Ovary (tissue), 9 donors: ENCODE measurements around the gene LYL1. TPM values are rescaled to one million over a fixed set of nuclear protein-coding genes. Genes with fewer than 3 reads are reported as not detected.
A peak's percentile ranks its signal among the peaks of the same experiment; 100 is the strongest.

ENCODE experiments used
- DNase-seq, 5 donors: peaks; one replicate each; pipeline ENCODE4 v3.0.0-alpha.2; 2019 to 2020
- H3K27ac ChIP-seq, 2 donors: fragments of 200-600 bp; one replicate each; pipeline versions ENCODE4 v1.5.1 to v1.8.0; 2019 to 2022
- H3K27me3 ChIP-seq: fragments of 200-600 bp; one replicate; pipeline ENCODE4 v1.8.0; 2022
- H3K36me3 ChIP-seq: fragments of 200-600 bp; sonication (generic); one replicate; pipeline ENCODE4 v1.5.1; 2019
- H3K4me1 ChIP-seq: one replicate; pipeline ENCODE4 v1.8.1; 2013; ENCODE audit warnings: mild to moderate bottlenecking, moderate library complexity; ENCODE audit not compliant: insufficient read depth
- H3K4me3 ChIP-seq: fragments of 200-600 bp; sonication (generic); one replicate; pipeline ENCODE4 v1.5.1; 2017
- H3K9me3 ChIP-seq, 2 donors: fragments of 200-600 bp in 1 of 2; sonication (generic) in 1 of 2; one replicate each; pipeline versions ENCODE4 v1.5.1 to v1.8.1; 2013 to 2019; ENCODE audit warnings: mild to moderate bottlenecking in 1 of 2, moderate library complexity in 1 of 2
- CTCF ChIP-seq, 3 donors: fragments of 450-650 bp in 2 of 3; fragments of 200-600 bp in 1 of 3; IDR thresholded peaks; one replicate each; pipeline versions ENCODE4 v1.5.1 to v1.8.0; 2016 to 2022; ENCODE audit warnings: antibody characterized with exemption in 3 of 3, mild to moderate bottlenecking in 1 of 3
- EP300 ChIP-seq: sonication (generic); formaldehyde crosslinking; IDR thresholded peaks from one replicate; pipeline ENCODE4 v1.6.1; 2017; ENCODE audit warnings: antibody characterized with exemption
- POLR2A ChIP-seq: fragments of 450-650 bp; IDR thresholded peaks from one replicate; pipeline ENCODE4 v1.6.1; 2017; ENCODE audit warnings: antibody characterized with exemption, mild to moderate bottlenecking, moderate library complexity
- WGBS, 3 donors: extraction: QIAGEN DNeasy Blood & Tissue Kit in 1 of 3; methylation state at CpG; one replicate each; pipeline versions ENCODE4 v1.1.5 to v1.1.7; 2013 to 2017; 5-methylcytosine and 5-hydroxymethylcytosine counted together
- intact Hi-C, 4 donors: fragments of 100-400 bp; cut with DNase I; formaldehyde crosslinking; loops; one replicate each; pipeline versions ENCODE4 v1.11.0 to v1.15.1; 2022 to 2023
- polyA plus RNA-seq, 2 donors: library from polyadenylated mRNA; stranded (reverse); fragments of 200-250 nt in 1 of 2; fragments of 350-450 nt in 1 of 2; fragmentation: Illumina TruSeq in 1 of 2; extraction: RNeasy Lipid Tissue Mini Kit (QIAGEN cat#74804) in 1 of 2; gene quantifications; one replicate each; pipeline ENCODE4 v1.2.3, GENCODE V29; 2013 to 2014
- total RNA-seq, 7 donors: library from RNA; depleted of rRNA in 2 of 7; stranded (reverse); fragments of >200 nt in 2 of 7; fragmentation: NEBNext Ultra II Directional in 3 of 7; extraction: Animal tissue kit (Norgen Biotek cat#: 25700) in 3 of 7; gene quantifications; one replicate each; pipeline versions ENCODE4 v1.1.0 to v1.2.4, GENCODE V29; 2016 to 2023
- donor health status: DM: no; HTN: no; CAD: no; lungs with moderate emphysema.
- donor health status: DM: no; HTN: no; CAD: no.
- donor health status: Bipolar disorder and iron deficiency.
- donor health status: DM: yes; HTN: yes; CAD: no.
- donor health status: DM: no; HTN: no; CAD: no.
- donor health status: DM: yes; HTN: yes; CAD: no.

The LYL1 gene
- total and polyA plus RNA-seq, 9 donors = 0.90 to 7.4 (median 5.0) TPM

DNA sequence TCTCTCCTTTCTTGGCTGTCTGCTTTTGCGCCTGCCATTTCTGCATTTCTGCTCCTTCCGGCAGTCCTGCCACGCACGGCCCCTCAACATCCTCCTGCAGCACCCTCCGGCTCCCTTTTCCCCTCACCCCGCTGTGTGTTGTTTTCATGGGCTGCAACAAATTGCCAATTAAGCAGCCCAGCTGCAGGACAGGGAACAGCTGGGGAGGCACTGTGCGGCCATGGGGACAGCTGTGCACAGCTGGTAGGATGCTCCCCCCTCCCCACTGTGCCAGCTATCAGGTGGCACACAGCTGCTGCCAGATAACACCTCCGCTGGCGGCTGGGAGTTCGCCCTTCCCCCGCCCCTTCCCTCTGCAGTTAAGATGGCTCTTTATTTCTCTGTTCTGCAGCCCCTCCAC, 25.4 kb downstream of the LYL1 start:
- WGBS, 3 donors = 19 to 50% (median 36%) methylated on average over 11 of the region's 11 CpGs
- Histone ChIP-seq H3K27ac (peak overlapping the region in 1 of 2 donors; percentile 68), H3K27me3 (no peaks in the 10 kb centered on the region), H3K4me3 (no peak overlapping the region), H3K4me1 (peaks cover 19% of the 10 kb centered on the region), H3K36me3 (no peaks in the 10 kb centered on the region), H3K9me3 (no peaks in the 10 kb centered on the region)
- TF ChIP-seq CTCF (IDR thresholded peaks at IDR 0.05) (no peak), POLR2A (no peak)
- peak in 1 of 5 donors; percentile 56 for DNase-seq
- intact Hi-C loops = no loop called here

GRCh38 chr19:13076787-13077186, 25.9 kb downstream of the LYL1 start:
- peak overlapping the region in 1 of 2 donors; percentile 54 for H3K27ac ChIP-seq
- no peaks in the 10 kb centered on the region for H3K27me3 ChIP-seq
- no peak overlapping the region for H3K4me3 ChIP-seq
- TF ChIP-seq EP300 (no peak), POLR2A (no peak), CTCF (IDR thresholded peaks at IDR 0.05) (no peak)
- intact Hi-C loops = no loop called here
- no peak for DNase-seq
- no peaks in the 10 kb centered on the region for H3K36me3 ChIP-seq
- 23 to 40% (median 29%) methylated on average over 6 of the region's 6 CpGs for WGBS, 3 donors
- no peaks in the 10 kb centered on the region for H3K9me3 ChIP-seq
- H3K4me1 ChIP-seq = peaks cover 19% of the 10 kb centered on the region

DNA sequence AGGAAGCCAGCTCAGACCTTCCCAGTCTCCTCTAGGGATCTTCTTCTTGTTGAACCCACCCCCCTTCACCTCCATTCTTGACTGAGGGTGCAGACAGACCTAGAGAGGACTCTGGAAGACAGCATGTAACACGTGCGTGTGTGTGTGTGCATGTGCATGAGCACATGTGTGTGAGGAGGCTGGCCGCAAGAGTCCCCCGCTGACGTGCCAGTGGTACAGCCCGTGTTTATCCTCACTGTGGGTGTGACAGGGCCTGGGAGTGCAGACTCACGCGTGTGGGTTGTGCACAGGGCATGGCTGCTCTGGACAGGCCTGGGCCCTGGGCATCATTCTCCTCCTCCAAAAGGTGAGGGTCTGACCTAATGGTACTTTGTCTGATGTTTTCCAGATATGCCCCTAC, 26.3 kb downstream of the LYL1 start:
- 36 to 45% (median 40%) methylated on average over 6 to 8 of the region's 8 CpGs for WGBS, 3 donors
- H3K36me3 ChIP-seq = no peaks in the 10 kb centered on the region
- no peaks in the 10 kb centered on the region for H3K9me3 ChIP-seq
- H3K4me1 ChIP-seq = peaks cover 19% of the 10 kb centered on the region
- TF ChIP-seq CTCF (IDR thresholded peaks at IDR 0.05) = no peak
- no peak for TF ChIP-seq EP300
- TF ChIP-seq POLR2A = no peak
- intact Hi-C loops = no loop called here
- peak overlapping the region in 1 of 2 donors; percentile 54 for H3K27ac ChIP-seq
- no peaks in the 10 kb centered on the region for H3K27me3 ChIP-seq
- no peak overlapping the region for H3K4me3 ChIP-seq
- DNase-seq = no peak

DNA sequence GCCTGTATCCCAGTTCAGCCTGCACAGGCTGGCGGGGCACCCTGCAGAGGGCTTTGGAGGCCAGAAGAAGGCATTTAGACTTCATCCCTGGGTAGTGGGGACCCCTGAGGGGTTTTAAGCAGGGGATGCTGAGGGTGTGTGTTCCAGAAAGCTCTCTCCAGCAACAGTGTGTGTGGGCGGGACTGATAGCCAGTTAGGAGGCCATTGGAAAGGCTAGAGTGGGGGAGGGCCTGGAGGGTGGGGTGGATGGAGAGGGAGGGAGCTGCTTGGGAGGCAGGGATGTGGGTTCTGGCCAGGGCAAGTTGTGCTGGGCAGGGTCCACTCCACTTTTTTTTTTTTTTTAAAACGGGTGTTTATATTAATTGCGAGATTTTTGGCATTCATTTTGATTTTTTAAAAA, 28.3 kb downstream of the LYL1 start:
- 38 to 49% (median 49%) methylated on average over 4 of the region's 4 CpGs for WGBS, 3 donors
- no peak overlapping the region for H3K4me3 ChIP-seq
- H3K27me3 ChIP-seq = no peaks in the 10 kb centered on the region
- no peaks in the 10 kb centered on the region for H3K36me3 ChIP-seq
- H3K9me3 ChIP-seq = no peaks in the 10 kb centered on the region
- DNase-seq = no peak
- intact Hi-C loops = no loop called here
- peak overlapping the region in 1 of 2 donors; percentile 35 for H3K27ac ChIP-seq
- no peak for TF ChIP-seq POLR2A
- no peak for TF ChIP-seq EP300
- TF ChIP-seq CTCF (IDR thresholded peaks at IDR 0.05) = no peak
- H3K4me1 ChIP-seq = peaks cover 24% of the 10 kb centered on the region
